NCI-H1930 (cell line): ENCODE measurements around the gene CLDN6.

Source experiments
- DNase-seq, 2 experiments: peaks; one replicate each; lab custom pipeline; 2025; lab: John Stamatoyannopoulos, UW

CLDN6 gene

GRCh38 chr16:3013491-3013951, 4.5 kb downstream of the CLDN6 start:
- DNase-seq: no peak

- DNase-seq: no peak
These were observed 5.1 kb downstream of the CLDN6 start, which contains the start of gene CLDN9 for GRCh38 chr16:3012828-3013420. Gene CLDN9, plus strand, starts transcription at chr16:3012923. Its CDS starts 440 bp downstream, at chr16:3013363.

- DNase-seq: no peak
These were observed 5.7 kb downstream of the CLDN6 start for GRCh38 chr16:3012246-3012645.

- no peak for DNase-seq
These were observed 7.5 kb downstream of the CLDN6 start for GRCh38 chr16:3010510-3010909.

GRCh38 chr16:3009568-3010390, 8.2 kb downstream of the CLDN6 start:
- DNase-seq: no peak

GRCh38 chr16:3008690-3009037, 9.3 kb downstream of the CLDN6 start:
- DNase-seq: no peak

GRCh38 chr16:3007957-3008689, 9.9 kb downstream of the CLDN6 start:
- DNase-seq: no peak

- DNase-seq: no peak
These were observed 10.7 kb downstream of the CLDN6 start for GRCh38 chr16:3007059-3007956.

GRCh38 chr16:3004781-3005284, 13.2 kb downstream of the CLDN6 start:
- no peak for DNase-seq

GRCh38 chr16:3004319-3004718, 13.7 kb downstream of the CLDN6 start:
- no peak for DNase-seq

GRCh38 chr16:3003582-3004270, 14.3 kb downstream of the CLDN6 start:
- peak; percentile 99 for DNase-seq

GRCh38 chr16:3001316-3001715, 16.7 kb downstream of the CLDN6 start:
- no peak for DNase-seq

- DNase-seq: no peak
These were observed 17.4 kb downstream of the CLDN6 start for GRCh38 chr16:3000540-3000939.

GRCh38 chr16:2999929-3000328, 18.1 kb downstream of the CLDN6 start:
- no peak for DNase-seq

GRCh38 chr16:2996298-2996697, 21.7 kb downstream of the CLDN6 start:
- DNase-seq: no peak

GRCh38 chr16:2992383-2993081, 25.5 kb downstream of the CLDN6 start:
- DNase-seq: no peak

GRCh38 chr16:2991566-2992261, 26.3 kb downstream of the CLDN6 start:
- no peak for DNase-seq

- DNase-seq: no peak
These were observed 27.1 kb downstream of the CLDN6 start for GRCh38 chr16:2990891-2991290.

GRCh38 chr16:2988590-2989099, 29.3 kb downstream of the CLDN6 start:
- no peak for DNase-seq
